ENCODE data around the gene IL23R. TPM values are rescaled to one million over a fixed set of nuclear protein-coding genes. Genes with fewer than 3 reads are reported as not detected.

The IL23R gene
- total RNA-seq, 4 donors from 2014 or later: not detected

- H3K27ac ChIP-seq: no peak overlapping the region
- TF ChIP-seq POLR2A (IDR thresholded peaks at IDR 0.05): no peak
- TF ChIP-seq EP300 (IDR thresholded peaks at IDR 0.05): no peak
- no peak for TF ChIP-seq CTCF (IDR thresholded peaks at IDR 0.05)
- no peaks in the 10 kb centered on the region for H3K36me3 ChIP-seq
- H3K4me3 ChIP-seq: no peak overlapping the region
- no peak for DNase-seq (ENCODE audit: low spot score in 2 of 2)
- no peaks in the 10 kb centered on the region for H3K9me3 ChIP-seq
- WGBS, 2 donors: 47 to 67% methylated on average over 1 of the region's 1 CpG
- H3K4me1 ChIP-seq: no peaks in the 10 kb centered on the region
- no peaks in the 10 kb centered on the region for H3K27me3 ChIP-seq
Observed at GRCh38 chr1:67217417-67217816, 51.2 kb downstream of the IL23R start.

GRCh38 chr1:67217938-67218337 lies 51.7 kb downstream of the IL23R start:
- 55 to 58% methylated on average over 1 of the region's 1 CpG for WGBS, 2 donors
- Histone ChIP-seq H3K36me3 (no peaks in the 10 kb centered on the region), H3K27me3 (no peaks in the 10 kb centered on the region), H3K4me3 (no peak overlapping the region), H3K9me3 (no peaks in the 10 kb centered on the region), H3K27ac (no peak overlapping the region), H3K4me1 (no peaks in the 10 kb centered on the region)
- DNase-seq (ENCODE audit: low spot score in 2 of 2): no peak
- TF ChIP-seq CTCF (IDR thresholded peaks at IDR 0.05): no peak
- no peak for TF ChIP-seq EP300 (IDR thresholded peaks at IDR 0.05)
- TF ChIP-seq POLR2A (IDR thresholded peaks at IDR 0.05): no peak

- H3K4me1 ChIP-seq: no peaks in the 10 kb centered on the region
- H3K9me3 ChIP-seq: no peaks in the 10 kb centered on the region
- H3K36me3 ChIP-seq: no peaks in the 10 kb centered on the region
- no peak overlapping the region for H3K4me3 ChIP-seq
- DNase-seq (ENCODE audit: low spot score in 2 of 2): no peak
- H3K27me3 ChIP-seq: no peaks in the 10 kb centered on the region
- WGBS, 2 donors: 74 to 80% methylated on average over 2 of the region's 2 CpGs
- H3K27ac ChIP-seq: no peak overlapping the region
- TF ChIP-seq POLR2A (IDR thresholded peaks at IDR 0.05) (no peak), CTCF (IDR thresholded peaks at IDR 0.05) (no peak), EP300 (IDR thresholded peaks at IDR 0.05) (no peak)
Observed at GRCh38 chr1:67224856-67225255, 58.6 kb downstream of the IL23R start.

GRCh38 chr1:67226688-67227087 lies 60.4 kb downstream of the IL23R start:
- Histone ChIP-seq H3K9me3 (no peaks in the 10 kb centered on the region), H3K36me3 (no peaks in the 10 kb centered on the region), H3K27me3 (no peaks in the 10 kb centered on the region), H3K4me1 (no peaks in the 10 kb centered on the region), H3K4me3 (no peak overlapping the region), H3K27ac (no peak overlapping the region)
- no peak for DNase-seq (ENCODE audit: low spot score in 2 of 2)
- TF ChIP-seq EP300 (IDR thresholded peaks at IDR 0.05) (no peak), CTCF (IDR thresholded peaks at IDR 0.05) (no peak), POLR2A (IDR thresholded peaks at IDR 0.05) (no peak)
- WGBS, 2 donors: 92 to 99% methylated on average over 3 of the region's 3 CpGs

- 81 to 90% methylated on average over 1 of the region's 1 CpG for WGBS, 2 donors
- Histone ChIP-seq H3K27me3 (no peaks in the 10 kb centered on the region), H3K4me1 (no peaks in the 10 kb centered on the region), H3K9me3 (no peaks in the 10 kb centered on the region), H3K27ac (no peak overlapping the region), H3K36me3 (no peaks in the 10 kb centered on the region), H3K4me3 (no peak overlapping the region)
- DNase-seq (ENCODE audit: low spot score in 2 of 2): no peak
- TF ChIP-seq EP300 (IDR thresholded peaks at IDR 0.05) (no peak), POLR2A (IDR thresholded peaks at IDR 0.05) (no peak), CTCF (IDR thresholded peaks at IDR 0.05) (no peak)
Observed at GRCh38 chr1:67227196-67227595, 60.9 kb downstream of the IL23R start.
